ENCODE measurements around the gene RAB3A.
"Not testable (repeated sequence)": the region's sequence is repeated elsewhere in the genome, so short reads cannot be mapped to it uniquely, and the experiment has no call there.

The RAB3A gene

DNA sequence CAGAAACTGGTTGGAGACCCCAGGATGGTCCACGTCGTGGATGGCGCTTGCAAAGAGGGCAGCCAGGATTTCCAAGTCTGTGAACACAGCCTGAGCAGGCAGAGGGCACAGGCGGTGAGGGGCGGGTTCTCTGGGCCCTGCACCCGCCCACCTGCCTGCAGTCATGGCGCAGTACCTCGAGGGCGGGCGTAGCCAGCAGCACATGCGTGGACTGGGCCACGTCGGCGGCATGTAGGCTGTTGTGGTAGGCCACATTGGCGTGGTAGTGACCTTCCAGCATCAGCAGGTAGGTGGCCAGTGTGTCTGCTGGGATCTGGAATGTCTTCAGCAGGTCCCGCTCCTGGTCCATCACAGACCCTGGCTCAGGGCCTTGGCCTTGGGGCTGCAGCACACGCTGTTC is 14.3 kb upstream of the RAB3A start:
- no peak for DNase-seq (ENCODE audit: low read depth)
- H3K4me3 ChIP-seq (ENCODE audit: low read length) = no peak overlapping the region
- TF ChIP-seq, protein P1, sequence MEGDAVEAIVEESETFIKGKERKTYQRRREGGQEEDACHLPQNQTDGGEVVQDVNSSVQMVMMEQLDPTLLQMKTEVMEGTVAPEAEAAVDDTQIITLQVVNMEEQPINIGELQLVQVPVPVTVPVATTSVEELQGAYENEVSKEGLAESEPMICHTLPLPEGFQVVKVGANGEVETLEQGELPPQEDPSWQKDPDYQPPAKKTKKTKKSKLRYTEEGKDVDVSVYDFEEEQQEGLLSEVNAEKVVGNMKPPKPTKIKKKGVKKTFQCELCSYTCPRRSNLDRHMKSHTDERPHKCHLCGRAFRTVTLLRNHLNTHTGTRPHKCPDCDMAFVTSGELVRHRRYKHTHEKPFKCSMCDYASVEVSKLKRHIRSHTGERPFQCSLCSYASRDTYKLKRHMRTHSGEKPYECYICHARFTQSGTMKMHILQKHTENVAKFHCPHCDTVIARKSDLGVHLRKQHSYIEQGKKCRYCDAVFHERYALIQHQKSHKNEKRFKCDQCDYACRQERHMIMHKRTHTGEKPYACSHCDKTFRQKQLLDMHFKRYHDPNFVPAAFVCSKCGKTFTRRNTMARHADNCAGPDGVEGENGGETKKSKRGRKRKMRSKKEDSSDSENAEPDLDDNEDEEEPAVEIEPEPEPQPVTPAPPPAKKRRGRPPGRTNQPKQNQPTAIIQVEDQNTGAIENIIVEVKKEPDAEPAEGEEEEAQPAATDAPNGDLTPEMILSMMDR (conservative IDR thresholded peaks at IDR 0.05; ENCODE audit: low read length) = no peak

DNA sequence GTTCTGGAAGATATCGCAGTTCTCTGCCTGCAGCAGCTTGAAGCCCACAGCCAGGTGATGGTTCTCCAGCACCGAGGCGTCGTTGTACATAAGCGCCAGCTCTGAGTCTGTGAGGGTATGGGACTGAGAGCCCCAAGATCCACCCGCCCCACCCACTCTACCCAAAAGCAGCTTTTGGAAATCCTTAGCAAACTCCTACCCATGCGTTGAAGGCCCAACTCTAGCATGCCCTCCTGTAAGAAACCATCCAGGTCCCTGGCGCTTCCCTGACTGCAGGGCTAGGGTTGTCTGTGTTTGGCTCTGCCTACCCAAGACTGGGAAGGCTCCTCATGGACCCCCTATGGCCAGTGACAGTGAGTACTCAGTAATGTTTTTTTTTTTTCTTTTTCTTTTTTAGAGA is 12.9 kb upstream of the RAB3A start:
- TF ChIP-seq, protein P1 (conservative IDR thresholded peaks at IDR 0.05; ENCODE audit: low read length) = no peak
- DNase-seq (ENCODE audit: low read depth) = no peak
- no peak overlapping the region for H3K4me3 ChIP-seq (ENCODE audit: low read length)

DNA sequence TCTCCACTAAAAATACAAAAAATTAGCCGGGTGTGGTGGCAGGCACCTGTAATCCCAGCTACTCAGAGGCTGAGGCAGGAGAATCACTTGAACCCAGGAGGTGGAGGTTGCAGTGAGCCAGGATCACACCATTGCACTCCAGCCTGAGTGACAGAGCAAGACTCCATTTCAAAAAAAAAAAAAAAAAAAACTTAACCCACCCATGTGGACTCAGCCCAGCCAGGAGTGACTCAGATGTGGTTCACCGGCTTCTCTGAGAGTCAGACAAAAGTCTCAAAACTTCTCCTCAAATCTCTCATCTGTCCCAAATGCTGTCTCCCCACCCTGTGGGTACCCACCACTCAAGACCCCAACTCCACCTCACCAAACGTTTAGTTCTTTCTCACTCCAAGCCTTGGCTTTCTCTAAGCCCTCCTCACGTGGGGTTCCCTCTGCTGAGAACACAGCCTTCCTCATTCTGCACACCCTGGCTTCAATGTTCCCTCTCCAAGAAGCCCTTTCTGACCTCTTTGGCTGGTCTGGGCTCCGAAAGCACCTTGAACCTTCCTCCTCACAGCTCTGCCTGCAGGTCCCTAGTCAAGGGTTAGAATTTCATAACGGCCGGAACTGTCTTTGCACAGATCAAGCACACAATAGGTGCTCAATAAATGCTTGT is 11.1 kb upstream of the RAB3A start:
- DNase-seq (ENCODE audit: low read depth) = peak; percentile 32
- TF ChIP-seq, protein P1 (conservative IDR thresholded peaks at IDR 0.05; ENCODE audit: low read length) = no peak
- H3K4me3 ChIP-seq (ENCODE audit: low read length) = no peak overlapping the region

DNA sequence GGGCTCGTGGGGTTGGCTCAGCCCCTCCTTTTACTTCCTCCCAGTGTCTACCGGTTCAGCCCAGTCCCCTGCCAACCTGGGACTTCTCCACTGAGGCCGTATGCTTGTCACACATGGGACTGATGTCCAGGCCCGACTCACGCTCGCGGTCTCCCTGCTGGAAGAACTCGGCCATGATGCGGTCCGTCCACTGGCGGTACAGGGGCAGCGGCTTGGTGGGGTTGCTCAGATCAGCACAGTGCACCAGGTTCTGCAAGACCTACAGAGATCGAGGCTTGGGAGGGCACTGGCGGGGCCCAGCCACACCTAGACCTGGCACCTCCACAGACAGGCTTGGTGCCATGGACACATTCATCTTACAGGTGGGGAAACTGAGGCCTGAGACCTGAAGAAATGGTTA is 7.8 kb upstream of the RAB3A start:
- TF ChIP-seq, protein P1 (conservative IDR thresholded peaks at IDR 0.05; ENCODE audit: low read length) = no peak
- H3K4me3 ChIP-seq (ENCODE audit: low read length) = no peak overlapping the region

DNA sequence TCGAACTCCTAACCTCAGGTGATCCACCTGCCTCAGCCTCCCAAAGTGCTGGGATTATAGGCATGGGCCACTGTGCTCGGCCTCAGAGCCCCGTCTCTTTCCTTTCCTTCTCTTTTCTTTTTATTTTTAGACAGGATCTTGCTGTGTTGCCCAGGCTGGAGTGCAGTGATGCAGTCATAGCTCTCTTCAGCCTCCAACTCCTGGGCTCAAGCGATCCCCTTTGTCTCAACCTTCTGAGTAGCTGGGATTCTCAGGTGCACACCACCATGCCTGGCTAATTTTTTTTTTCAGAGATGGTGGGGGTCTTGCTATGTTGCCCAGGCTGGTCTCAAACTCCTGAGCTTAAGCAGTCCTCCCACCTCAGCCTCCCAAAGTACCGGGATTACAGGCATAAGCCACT is 6.1 kb upstream of the RAB3A start:
- DNase-seq (ENCODE audit: low read depth); H3K4me3 ChIP-seq (ENCODE audit: low read length): not testable (repeated sequence)

More for the DNA sequence above, 7.8 kb upstream of the RAB3A start:
- DNase-seq (ENCODE audit: low read depth) = no peak

DNA sequence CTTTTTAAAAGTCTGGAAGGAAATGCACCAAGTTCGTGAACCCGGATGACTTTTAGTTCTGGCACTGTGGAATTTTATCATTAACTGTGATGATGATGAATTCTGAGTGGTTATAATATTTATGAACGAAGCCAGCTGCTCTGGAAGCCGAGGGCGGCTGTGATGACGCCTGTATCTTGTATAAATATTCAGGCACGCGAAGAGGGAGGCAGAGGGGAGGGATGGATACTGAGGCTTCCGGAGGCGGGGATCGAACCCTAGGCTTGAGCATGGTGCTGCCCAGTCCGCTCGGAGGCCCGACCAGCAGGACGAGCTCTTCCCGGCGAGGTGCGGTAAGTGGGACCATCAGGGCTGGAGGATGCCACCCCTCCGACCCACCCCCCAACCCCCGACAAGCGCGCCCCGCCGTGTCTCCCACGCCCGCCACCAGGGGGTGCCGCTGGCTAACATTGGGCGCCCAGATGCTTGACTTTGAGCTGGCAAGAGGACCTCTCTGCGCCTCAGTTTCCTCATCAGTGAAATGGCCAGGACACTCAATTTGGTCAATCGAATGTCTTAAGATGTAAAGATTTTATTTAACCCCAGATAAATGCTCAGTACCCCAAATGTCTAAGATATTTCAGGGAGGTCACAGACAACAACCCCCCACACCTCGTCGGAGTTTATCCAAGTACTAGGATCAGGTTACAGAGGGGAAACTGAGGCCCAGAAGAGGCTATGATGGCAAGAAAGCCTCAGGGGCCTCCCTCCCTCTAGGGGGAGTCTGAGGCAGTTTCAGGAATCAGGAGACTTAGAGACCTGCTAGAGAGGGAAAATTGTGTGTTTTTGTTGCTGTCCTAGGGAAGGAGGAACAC is 4.5 kb upstream of the RAB3A start:
- TF ChIP-seq, protein P1 (conservative IDR thresholded peaks at IDR 0.05; ENCODE audit: low read length) = peak; percentile 46
- DNase-seq (ENCODE audit: low read depth) = peak; percentile 68
- peak overlapping the region; percentile 20; the same call in 1 of the 2 replicates for H3K4me3 ChIP-seq (ENCODE audit: low read length)

DNA sequence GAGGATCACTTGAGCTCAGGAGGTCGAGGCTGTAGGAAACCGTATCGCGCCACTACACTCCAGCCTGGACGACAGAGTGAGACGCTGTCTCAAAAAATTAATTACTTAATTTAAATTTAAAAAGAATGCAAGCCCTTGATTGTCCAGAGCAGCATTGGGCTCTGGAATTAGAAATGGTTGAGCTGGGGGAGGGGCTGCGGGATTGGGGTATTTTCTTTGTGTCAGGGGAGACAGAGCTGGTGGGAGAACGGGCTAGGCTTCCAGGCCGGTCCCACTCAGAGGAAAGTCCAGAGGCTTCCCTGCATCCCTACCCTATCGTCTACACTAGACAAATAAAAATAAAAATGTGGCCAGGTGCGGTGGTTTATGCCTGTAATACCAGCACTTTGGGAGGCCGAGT is 2.2 kb upstream of the RAB3A start:
- H3K4me3 ChIP-seq (ENCODE audit: low read length) = no peak overlapping the region
- no peak for DNase-seq (ENCODE audit: low read depth)
- TF ChIP-seq, protein P1 (conservative IDR thresholded peaks at IDR 0.05; ENCODE audit: low read length) = no peak
